Right lobe of liver (tissue), 6 donors: ENCODE results near the gene LBHD1. TPM values are rescaled to one million over a fixed set of nuclear protein-coding genes. Genes with fewer than 3 reads are reported as not detected.
"Not testable (repeated sequence)": the region's sequence is repeated elsewhere in the genome, so short reads cannot be mapped to it uniquely, and the experiment has no call there.

ENCODE experiments used
- ATAC-seq, 4 donors: fragments of 200-7000 bp; cut with Tn5 transposase; one replicate each; pipeline ENCODE4 v1.9.1; 2020; ENCODE audit warnings: mild to moderate bottlenecking in 4 of 4, moderate library complexity in 4 of 4
- DNase-seq, 3 donors: peaks; one replicate each; pipeline ENCODE4 v3.0.0-alpha.2; 2020
- H3K27ac ChIP-seq, 3 donors: fragments of 200-600 bp; one replicate each; pipeline ENCODE4 v1.8.0; 2022
- H3K27me3 ChIP-seq, 2 donors: fragments of 200-600 bp; one replicate each; pipeline ENCODE4 v1.8.0; 2022
- H3K36me3 ChIP-seq, 4 donors: fragments of 200-600 bp; sonication (generic) in 1 of 4; one replicate each; pipeline versions ENCODE4 v1.5.1 to v1.8.0; 2017 to 2022; ENCODE audit warnings: control low read depth in 1 of 4
- H3K4me1 ChIP-seq, 4 donors: fragments of 200-600 bp; sonication (generic) in 1 of 4; one replicate each; pipeline versions ENCODE4 v1.5.1 to v1.8.0; 2017 to 2022; ENCODE audit warnings: control low read depth in 1 of 4
- H3K4me3 ChIP-seq, 3 donors: fragments of 200-600 bp; one replicate each; pipeline ENCODE4 v1.8.0; 2022
- H3K9me3 ChIP-seq, 4 donors: fragments of 200-600 bp; sonication (generic) in 1 of 4; one replicate each; pipeline versions ENCODE4 v1.5.1 to v1.8.0; 2017 to 2022; ENCODE audit warnings: control low read depth in 1 of 4
- POLR2A ChIP-seq: fragments of 450-650 bp; IDR thresholded peaks from one replicate; pipeline ENCODE4 v1.6.1; 2017; ENCODE audit warnings: antibody characterized with exemption, mild to moderate bottlenecking
- WGBS: methylation state at CpG from one replicate; pipeline ENCODE4 v1.1.6; 2018; ENCODE audit warnings: low coverage, low lambda C conversion rate; ENCODE audit not compliant: insufficient coverage; ENCODE audit errors: missing lambda C conversion rate; 5-methylcytosine and 5-hydroxymethylcytosine counted together
- intact Hi-C, 2 donors: fragments of 100-400 bp; cut with DNase I; formaldehyde crosslinking; loops; one replicate each; pipeline versions ENCODE4 v1.11.2 to v1.14.1; 2022
- total RNA-seq, 6 experiments: library from RNA; depleted of rRNA in 2 of 6; stranded (reverse); fragments of >200 nt in 2 of 6; fragmentation: NEBNext Ultra II Directional in 3 of 6; extraction: Animal tissue kit (Norgen Biotek cat#: 25700) in 3 of 6; gene quantifications; one replicate each; pipeline versions ENCODE4 v1.1.0 to v1.2.4, GENCODE V29; 2016 to 2023
- TF ChIP-seq, protein P1 (sequence below), 4 donors: fragments of 200-600 bp in 3 of 4; fragments of 450-650 bp in 1 of 4; IDR thresholded peaks; one replicate each; pipeline versions ENCODE4 v1.5.1 to v1.8.0; 2016 to 2022; ENCODE audit warnings: antibody characterized with exemption in 4 of 4, mild to moderate bottlenecking in 2 of 4
- donor health status: DM: no; HTN: yes; CAD: no.
- donor health status: DM: no; HTN: no; CAD: no.
- donor health status: DM: no; HTN: no; CAD: no.
- donor health status: DM: no; HTN: yes; CAD: no.
- donor health status: DM: no; HTN: yes; CAD: no.

LBHD1 gene
- total RNA-seq, 6 experiments from 2014 or later = 2.7 to 6.5 (median 3.7) TPM

DNA sequence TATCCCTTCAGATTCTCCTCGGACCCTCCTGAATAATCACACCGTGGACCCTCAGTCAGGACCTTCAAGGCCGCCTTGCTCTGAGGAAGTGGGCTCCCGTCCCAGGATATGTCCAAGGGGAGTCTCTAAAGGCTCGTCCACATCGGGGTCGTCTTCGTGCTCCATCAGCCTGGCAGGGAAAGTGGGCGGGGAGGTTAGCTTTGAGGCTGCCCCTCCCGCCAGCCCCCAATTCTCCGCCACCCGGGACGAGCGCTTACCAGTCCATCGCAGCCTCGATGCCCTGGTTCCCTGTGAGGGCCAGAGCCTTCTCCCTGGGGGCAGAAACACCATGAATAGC, 6.3 kb upstream of the LBHD1 start:
- Histone ChIP-seq H3K36me3 (peaks cover 0 to 23% (median 0%) of the 10 kb centered on the region in 4 donors), H3K9me3 (no peaks in the 10 kb centered on the region), H3K4me3 (peak overlapping the region; percentile 96 to 99 (median 98)), H3K27me3 (no peaks in the 10 kb centered on the region), H3K27ac (peak overlapping the region; percentile 43 to 78 (median 71)), H3K4me1 (peaks cover 0 to 19% (median 8%) of the 10 kb centered on the region in 4 donors)
- WGBS = 0% methylated on average over 6 of the region's 16 CpGs
- intact Hi-C loops = loop anchor here in 1 of 2 donors (10.0 kb wide), 1 partner anchor 64 kb away; the partner anchor contains the start of genes EML3 and ROM1
- ATAC-seq = peak in 1 of 4 donors; percentile 8
- no peak for TF ChIP-seq POLR2A
- TF ChIP-seq, protein P1, sequence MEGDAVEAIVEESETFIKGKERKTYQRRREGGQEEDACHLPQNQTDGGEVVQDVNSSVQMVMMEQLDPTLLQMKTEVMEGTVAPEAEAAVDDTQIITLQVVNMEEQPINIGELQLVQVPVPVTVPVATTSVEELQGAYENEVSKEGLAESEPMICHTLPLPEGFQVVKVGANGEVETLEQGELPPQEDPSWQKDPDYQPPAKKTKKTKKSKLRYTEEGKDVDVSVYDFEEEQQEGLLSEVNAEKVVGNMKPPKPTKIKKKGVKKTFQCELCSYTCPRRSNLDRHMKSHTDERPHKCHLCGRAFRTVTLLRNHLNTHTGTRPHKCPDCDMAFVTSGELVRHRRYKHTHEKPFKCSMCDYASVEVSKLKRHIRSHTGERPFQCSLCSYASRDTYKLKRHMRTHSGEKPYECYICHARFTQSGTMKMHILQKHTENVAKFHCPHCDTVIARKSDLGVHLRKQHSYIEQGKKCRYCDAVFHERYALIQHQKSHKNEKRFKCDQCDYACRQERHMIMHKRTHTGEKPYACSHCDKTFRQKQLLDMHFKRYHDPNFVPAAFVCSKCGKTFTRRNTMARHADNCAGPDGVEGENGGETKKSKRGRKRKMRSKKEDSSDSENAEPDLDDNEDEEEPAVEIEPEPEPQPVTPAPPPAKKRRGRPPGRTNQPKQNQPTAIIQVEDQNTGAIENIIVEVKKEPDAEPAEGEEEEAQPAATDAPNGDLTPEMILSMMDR (IDR thresholded peaks at IDR 0.05) = no peak
- DNase-seq = no peak

DNA sequence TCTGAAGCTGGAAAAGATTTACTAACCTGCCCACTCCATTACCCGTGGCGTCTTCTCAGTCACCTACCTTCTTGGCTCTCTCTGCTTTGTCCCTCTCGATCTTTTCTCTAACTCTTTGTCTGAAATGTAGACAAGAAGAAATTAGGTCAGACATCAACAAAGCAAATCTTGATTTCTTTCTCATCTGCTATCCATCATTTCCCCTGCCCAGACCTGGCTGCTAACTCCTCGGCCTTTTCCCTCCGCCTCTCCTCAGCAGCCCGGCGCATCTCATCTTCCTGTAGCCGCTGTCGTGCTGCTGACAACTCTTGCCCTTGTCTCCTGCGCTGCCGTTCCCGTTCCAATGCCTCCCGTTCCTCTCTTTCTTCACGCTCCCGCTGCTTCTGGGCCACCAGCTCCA, 5.6 kb upstream of the LBHD1 start:
- TF ChIP-seq POLR2A = no peak
- TF ChIP-seq, protein P1 (IDR thresholded peaks at IDR 0.05) = no peak
- DNase-seq (no peak), ATAC-seq (no peak)
- Histone ChIP-seq H3K36me3 (peaks cover 0 to 26% (median 0%) of the 10 kb centered on the region in 4 donors), H3K9me3 (no peaks in the 10 kb centered on the region), H3K27ac (no peak overlapping the region), H3K27me3 (no peaks in the 10 kb centered on the region), H3K4me1 (peaks cover 0 to 25% (median 12%) of the 10 kb centered on the region in 4 donors), H3K4me3 (peak overlapping the region in 1 of 3 donors; percentile 99)
- intact Hi-C loops = loop anchor here in 1 of 2 donors (10.0 kb wide), 1 partner anchor 63 kb away; the partner anchor contains the start of genes EML3 and ROM1
- 78% methylated on average over 14 of the region's 15 CpGs for WGBS

DNA sequence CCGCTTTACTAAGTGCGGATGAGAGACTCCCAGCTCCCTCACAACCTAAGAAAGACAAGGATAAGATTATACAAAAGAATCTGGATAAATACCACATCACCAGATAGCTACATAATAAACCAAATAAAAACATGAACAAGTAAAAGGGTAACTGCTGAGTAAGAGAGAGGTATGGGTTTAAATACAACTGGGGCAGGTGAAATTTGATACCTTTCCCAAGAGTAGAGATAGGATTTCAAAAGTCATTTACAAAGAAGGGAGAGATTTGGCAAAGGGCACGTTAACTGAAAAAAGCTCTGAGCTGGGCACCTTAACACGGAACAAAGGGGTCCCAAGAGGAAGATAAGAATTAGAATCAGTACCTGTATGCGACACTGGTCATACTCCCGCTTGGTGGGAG, 5.1 kb upstream of the LBHD1 start:
- H3K4me3 ChIP-seq = no peak overlapping the region
- H3K9me3 ChIP-seq = no peaks in the 10 kb centered on the region
- TF ChIP-seq, protein P1 (IDR thresholded peaks at IDR 0.05) = no peak
- no peak for TF ChIP-seq POLR2A
- whole genome bisulfite sequencing = 58% methylated on average over 5 of the region's 6 CpGs
- H3K36me3 ChIP-seq = peaks cover 0 to 26% (median 0%) of the 10 kb centered on the region in 4 donors
- no peaks in the 10 kb centered on the region for H3K27me3 ChIP-seq
- DNase-seq (no peak), ATAC-seq (no peak)
- H3K4me1 ChIP-seq = peaks cover 0 to 31% (median 13%) of the 10 kb centered on the region in 4 donors
- H3K27ac ChIP-seq = no peak overlapping the region
- intact Hi-C loops = loop anchor here in 1 of 2 donors (10.0 kb wide), 1 partner anchor 62 kb away; the partner anchor contains the start of genes EML3 and ROM1

DNA sequence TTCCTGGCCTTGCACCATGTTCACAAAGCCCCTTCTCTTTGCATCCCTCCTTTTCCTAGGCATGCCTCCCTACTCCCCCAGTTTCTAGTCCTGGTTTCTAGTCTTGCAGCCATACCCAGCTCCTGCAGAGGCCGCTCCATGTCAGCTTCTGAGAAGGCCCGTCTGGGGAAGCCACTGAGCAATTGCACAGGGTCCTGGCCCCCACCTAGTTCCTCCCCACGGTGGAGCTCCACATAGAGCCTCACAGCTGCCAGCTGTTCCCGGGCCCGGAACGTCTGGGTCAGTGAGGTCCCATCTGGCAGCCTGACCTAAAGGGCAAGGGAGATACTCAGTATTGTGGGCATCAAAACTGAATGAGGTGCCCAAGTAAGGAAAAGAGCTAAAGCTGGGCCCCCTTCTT, 4.6 kb upstream of the LBHD1 start:
- H3K4me1 ChIP-seq = peaks cover 0 to 32% (median 13%) of the 10 kb centered on the region in 4 donors
- WGBS = 28% methylated on average over 5 of the region's 6 CpGs
- DNase-seq = no peak
- no peaks in the 10 kb centered on the region for H3K27me3 ChIP-seq
- no peak overlapping the region for H3K27ac ChIP-seq
- H3K36me3 ChIP-seq = peaks cover 0 to 26% (median 0%) of the 10 kb centered on the region in 4 donors
- intact Hi-C loops = loop anchor here in 1 of 2 donors (10.0 kb wide), 1 partner anchor 62 kb away; the partner anchor contains the start of genes EML3 and ROM1
- TF ChIP-seq, protein P1 (IDR thresholded peaks at IDR 0.05) = no peak
- TF ChIP-seq POLR2A = no peak
- H3K4me3 ChIP-seq = no peak overlapping the region
- no peak for ATAC-seq
- H3K9me3 ChIP-seq = no peaks in the 10 kb centered on the region

DNA sequence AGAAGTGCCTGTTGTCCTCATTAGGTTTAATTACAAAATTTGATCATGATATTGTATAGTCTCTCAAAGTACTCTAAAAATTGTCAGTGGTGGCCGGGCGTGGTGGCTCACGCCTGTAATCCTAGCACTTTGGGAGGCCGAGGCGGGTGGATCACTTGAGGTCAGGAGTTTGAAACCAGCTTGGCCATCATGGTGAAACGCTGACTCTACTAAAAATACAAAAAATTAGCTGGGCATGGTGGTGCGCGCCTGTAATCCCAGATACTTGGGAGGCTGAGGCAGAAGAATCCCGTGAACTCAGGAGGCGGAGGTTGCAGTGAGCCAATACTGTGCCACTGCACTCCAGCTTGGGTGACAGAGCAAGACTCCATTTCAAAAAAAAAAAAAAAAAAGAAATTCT, 3.3 kb upstream of the LBHD1 start:
- H3K9me3 ChIP-seq, DNase-seq, ATAC-seq, H3K4me3 ChIP-seq, H3K27me3 ChIP-seq, H3K27ac ChIP-seq: not testable (repeated sequence)
- peaks cover 0 to 37% (median 15%) of the 10 kb centered on the region in 4 donors for H3K4me1 ChIP-seq
- 84% methylated on average over 9 of the region's 10 CpGs for WGBS
- intact Hi-C loops = loop anchor here in 1 of 2 donors (10.0 kb wide), 1 partner anchor 61 kb away; the partner anchor contains the start of genes EML3 and ROM1
- peaks cover 0 to 26% (median 0%) of the 10 kb centered on the region in 4 donors for H3K36me3 ChIP-seq
